Measurements from ENCODE around the gene HSPH1.

The HSPH1 gene

GRCh38 chr13:31161557-31162150 is at the start of gene HSPH1:
Gene HSPH1, minus strand, starts transcription at chr13:31161904. Its CDS starts 322 bp downstream, at chr13:31161582.
- DNase-seq (ENCODE audit: low read depth) = peak; percentile 95

GRCh38 chr13:31209841-31210210 is 48.1 kb upstream of the HSPH1 start:
- no peak for DNase-seq (ENCODE audit: low read depth)

GRCh38 chr13:31209172-31209840 is 47.6 kb upstream of the HSPH1 start:
- DNase-seq (ENCODE audit: low read depth) = no peak

- no peak for DNase-seq (ENCODE audit: low read depth)
Measured at GRCh38 chr13:31208559-31209122, 46.9 kb upstream of the HSPH1 start.

- DNase-seq (ENCODE audit: low read depth) = no peak
Measured at GRCh38 chr13:31207661-31208552, 46.2 kb upstream of the HSPH1 start.

- DNase-seq (ENCODE audit: low read depth) = no peak
Measured at GRCh38 chr13:31204592-31204991, 42.9 kb upstream of the HSPH1 start.

GRCh38 chr13:31201341-31202031 is 39.8 kb upstream of the HSPH1 start:
- DNase-seq (ENCODE audit: low read depth) = no peak

- DNase-seq (ENCODE audit: low read depth) = peak; percentile 6
Measured at GRCh38 chr13:31200637-31200971, 38.9 kb upstream of the HSPH1 start.

- peak; percentile 58 for DNase-seq (ENCODE audit: low read depth)
Measured at GRCh38 chr13:31199849-31200636, 38.3 kb upstream of the HSPH1 start, which contains the start of gene B3GLCT. Gene B3GLCT, plus strand, starts transcription at chr13:31199975. Its CDS starts 110 bp downstream, at chr13:31200085.

- DNase-seq (ENCODE audit: low read depth) = no peak
Measured at GRCh38 chr13:31199527-31199848, 37.8 kb upstream of the HSPH1 start.

- no peak for DNase-seq (ENCODE audit: low read depth)
Measured at GRCh38 chr13:31198519-31198918, 36.8 kb upstream of the HSPH1 start.

GRCh38 chr13:31196992-31197391 is 35.3 kb upstream of the HSPH1 start:
- DNase-seq (ENCODE audit: low read depth) = no peak

- DNase-seq (ENCODE audit: low read depth) = no peak
Measured at GRCh38 chr13:31195616-31196015, 33.9 kb upstream of the HSPH1 start.

GRCh38 chr13:31192306-31192705 is 30.6 kb upstream of the HSPH1 start:
- DNase-seq (ENCODE audit: low read depth) = no peak

GRCh38 chr13:31191748-31192147 is 30.0 kb upstream of the HSPH1 start:
- no peak for DNase-seq (ENCODE audit: low read depth)

- no peak for DNase-seq (ENCODE audit: low read depth)
Measured at GRCh38 chr13:31184981-31185645, 23.4 kb upstream of the HSPH1 start.

GRCh38 chr13:31184451-31184850 is 22.7 kb upstream of the HSPH1 start:
- DNase-seq (ENCODE audit: low read depth) = no peak

GRCh38 chr13:31182987-31183386 is 21.3 kb upstream of the HSPH1 start:
- DNase-seq (ENCODE audit: low read depth) = no peak

GRCh38 chr13:31179754-31180153 is 18.1 kb upstream of the HSPH1 start:
- no peak for DNase-seq (ENCODE audit: low read depth)

GRCh38 chr13:31179241-31179640 is 17.5 kb upstream of the HSPH1 start:
- DNase-seq (ENCODE audit: low read depth) = no peak

Measured in stimulated activated CD8-positive, alpha-beta memory T cell treated with anti-CD3 and anti-CD28 coated beads, Interleukin-15, amount 100 ng/mL, for 1 hour (primary cell).